ENCODE measurements around the gene PSPC1.
"Not testable (repeated sequence)": the region's sequence is repeated elsewhere in the genome, so short reads cannot be mapped to it uniquely, and the experiment has no call there.

PSPC1 gene

GRCh38 chr13:19782727-19783682 is at the start of gene PSPC1:
Gene PSPC1, minus strand, starts transcription at chr13:19782945. Its CDS starts 188 bp downstream, at chr13:19782757.
- DNase-seq: peak; percentile 91 to 94 (median 92)

GRCh38 chr13:19822673-19823072 is 39.9 kb upstream of the PSPC1 start:
- no peak for DNase-seq

- peak in 2 of 4 experiments; percentile 4 to 5 for DNase-seq
These were observed 35.6 kb upstream of the PSPC1 start for GRCh38 chr13:19818223-19818842.

GRCh38 chr13:19817510-19818158 is 34.9 kb upstream of the PSPC1 start:
- no peak for DNase-seq

- no peak for DNase-seq
These were observed 34.4 kb upstream of the PSPC1 start for GRCh38 chr13:19817106-19817505.

GRCh38 chr13:19815842-19816241 is 33.1 kb upstream of the PSPC1 start:
- DNase-seq: not testable (repeated sequence)

GRCh38 chr13:19810996-19811881 is 28.5 kb upstream of the PSPC1 start:
- DNase-seq: no peak

GRCh38 chr13:19810151-19810550 is 27.4 kb upstream of the PSPC1 start:
- DNase-seq: no peak

GRCh38 chr13:19805765-19806164 is 23.0 kb upstream of the PSPC1 start:
- DNase-seq: no peak

GRCh38 chr13:19795956-19796355 is 13.2 kb upstream of the PSPC1 start:
- no peak for DNase-seq

GRCh38 chr13:19794631-19795030 is 11.9 kb upstream of the PSPC1 start:
- no peak for DNase-seq

- DNase-seq: no peak
These were observed 9.3 kb upstream of the PSPC1 start for GRCh38 chr13:19791953-19792537.

GRCh38 chr13:19782049-19782726 is 557 bp downstream of the PSPC1 start:
- DNase-seq: peak; percentile 2 to 67 (median 38)

GRCh38 chr13:19781526-19781925 is 1.2 kb downstream of the PSPC1 start:
- DNase-seq: no peak

GRCh38 chr13:19780753-19781418 is 1.9 kb downstream of the PSPC1 start:
- not testable (repeated sequence) for DNase-seq

- DNase-seq: no peak
These were observed 10.4 kb downstream of the PSPC1 start for GRCh38 chr13:19772306-19772705.

GRCh38 chr13:19769854-19770253 is 12.9 kb downstream of the PSPC1 start:
- no peak for DNase-seq

- no peak for DNase-seq
These were observed 14.8 kb downstream of the PSPC1 start for GRCh38 chr13:19767966-19768365.

GRCh38 chr13:19766591-19766990 is 16.2 kb downstream of the PSPC1 start:
- DNase-seq: no peak

GRCh38 chr13:19764237-19764636 is 18.5 kb downstream of the PSPC1 start:
- DNase-seq: no peak

GRCh38 chr13:19763618-19764017 is 19.1 kb downstream of the PSPC1 start:
- no peak for DNase-seq
